Fibroblast of the aortic adventitia (primary cell): ENCODE measurements around the gene PEPD. TPM values are rescaled to one million over a fixed set of nuclear protein-coding genes. Genes with fewer than 3 reads are reported as not detected.

Experiments used
- DNase-seq: peaks from one replicate; pipeline ENCODE4 v3.0.0-alpha.2; 2010; ENCODE audit warnings: low read depth
- H3K4me3 ChIP-seq: 2 replicates; pipeline ENCODE4 v1.5.1; 2011; ENCODE audit warnings: low read depth, mild to moderate bottlenecking, control low read depth, low read length, moderate library complexity
- total RNA-seq: library from RNA; depleted of rRNA; stranded (reverse); fragments of >200 nt; gene quantifications from 2 replicates; pipeline ENCODE4 v1.2.3, GENCODE V29; 2012; ENCODE audit warnings: low replicate concordance
- TF ChIP-seq, protein P1 (sequence below): IDR thresholded peaks from 2 replicates; pipeline ENCODE4 v1.5.1; 2011; ENCODE audit warnings: mild to moderate bottlenecking, low read length, control low read depth, inconsistent platforms; ENCODE audit not compliant: insufficient read depth

PEPD gene
- total RNA-seq, 1 donor: 65.0 TPM

DNA sequence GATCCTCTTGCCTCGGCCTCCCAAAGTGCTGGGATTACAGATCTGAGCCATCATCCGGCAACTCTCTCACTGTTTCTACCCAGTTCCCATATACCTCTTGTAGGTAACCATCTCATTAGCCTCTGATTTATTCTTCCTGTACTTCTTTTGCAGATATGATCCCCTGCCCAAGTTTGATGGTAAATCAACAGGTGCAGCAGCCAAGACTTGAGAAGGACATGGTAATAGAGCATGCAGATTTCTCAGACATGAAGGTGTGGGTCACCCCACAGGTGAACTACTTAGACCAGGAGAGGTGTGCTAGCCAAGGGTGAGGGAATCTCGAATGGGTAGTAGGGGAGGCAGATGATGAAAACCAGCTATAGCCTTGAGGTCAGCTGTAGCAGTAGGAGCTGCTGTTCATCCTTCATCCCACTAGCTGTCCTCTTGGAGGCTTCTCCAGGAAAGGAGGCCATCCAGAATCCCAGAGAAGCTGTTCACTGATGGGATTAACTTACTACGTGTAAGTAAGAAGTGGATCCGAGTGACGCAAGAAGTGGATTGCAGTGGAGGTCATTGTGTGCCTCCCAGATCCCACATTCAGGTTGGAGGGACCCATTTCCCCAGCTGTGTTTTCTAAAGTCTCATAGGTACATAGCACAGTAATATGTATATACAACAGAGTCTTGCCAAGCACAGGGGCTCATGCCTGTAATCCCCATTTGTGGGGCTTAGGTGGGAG, 158.9 kb downstream of the PEPD start:
- no peak for DNase-seq
- no peak overlapping the region for H3K4me3 ChIP-seq
- TF ChIP-seq, protein P1, sequence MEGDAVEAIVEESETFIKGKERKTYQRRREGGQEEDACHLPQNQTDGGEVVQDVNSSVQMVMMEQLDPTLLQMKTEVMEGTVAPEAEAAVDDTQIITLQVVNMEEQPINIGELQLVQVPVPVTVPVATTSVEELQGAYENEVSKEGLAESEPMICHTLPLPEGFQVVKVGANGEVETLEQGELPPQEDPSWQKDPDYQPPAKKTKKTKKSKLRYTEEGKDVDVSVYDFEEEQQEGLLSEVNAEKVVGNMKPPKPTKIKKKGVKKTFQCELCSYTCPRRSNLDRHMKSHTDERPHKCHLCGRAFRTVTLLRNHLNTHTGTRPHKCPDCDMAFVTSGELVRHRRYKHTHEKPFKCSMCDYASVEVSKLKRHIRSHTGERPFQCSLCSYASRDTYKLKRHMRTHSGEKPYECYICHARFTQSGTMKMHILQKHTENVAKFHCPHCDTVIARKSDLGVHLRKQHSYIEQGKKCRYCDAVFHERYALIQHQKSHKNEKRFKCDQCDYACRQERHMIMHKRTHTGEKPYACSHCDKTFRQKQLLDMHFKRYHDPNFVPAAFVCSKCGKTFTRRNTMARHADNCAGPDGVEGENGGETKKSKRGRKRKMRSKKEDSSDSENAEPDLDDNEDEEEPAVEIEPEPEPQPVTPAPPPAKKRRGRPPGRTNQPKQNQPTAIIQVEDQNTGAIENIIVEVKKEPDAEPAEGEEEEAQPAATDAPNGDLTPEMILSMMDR: no peak

DNA sequence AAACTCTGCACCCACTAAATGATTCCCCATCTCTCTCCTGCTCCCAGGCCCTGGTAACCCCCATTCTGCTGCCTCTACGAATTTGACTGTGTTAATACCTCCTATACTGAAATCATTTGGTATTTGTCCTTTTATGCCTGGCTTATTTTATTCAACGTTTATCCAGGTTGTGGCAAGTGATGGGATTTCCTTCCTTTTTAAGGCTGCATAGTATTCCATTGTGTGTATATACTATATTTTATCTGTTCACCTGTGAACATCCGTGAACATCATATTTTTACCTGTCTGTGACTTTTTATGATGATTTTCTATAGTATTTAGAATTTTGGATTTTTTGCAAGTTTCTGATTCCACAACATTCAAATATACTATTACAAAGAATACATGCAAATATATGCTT, 162.0 kb downstream of the PEPD start:
- DNase-seq: no peak
- no peak overlapping the region for H3K4me3 ChIP-seq
- TF ChIP-seq, protein P1: no peak

DNA sequence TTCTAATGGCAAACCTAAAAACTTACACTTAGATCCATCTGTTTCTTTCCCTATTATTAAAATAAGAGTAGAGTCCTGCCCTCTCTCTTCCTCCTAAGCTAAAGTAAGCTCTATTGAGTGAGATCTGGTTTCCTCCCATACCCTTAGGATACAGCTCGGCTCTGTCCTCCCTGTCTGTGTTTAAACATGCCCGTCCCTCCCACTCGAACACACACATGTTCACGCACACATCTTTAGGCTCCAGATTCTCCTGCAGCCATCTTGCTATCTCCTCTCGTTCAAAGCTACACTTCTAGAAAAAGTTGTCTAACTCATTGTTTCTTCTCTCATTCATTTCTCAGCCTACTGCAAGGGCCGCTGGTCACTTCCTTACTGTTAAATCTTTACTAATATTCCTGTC, 163.2 kb downstream of the PEPD start:
- no peak for DNase-seq
- TF ChIP-seq, protein P1: no peak
- no peak overlapping the region for H3K4me3 ChIP-seq

DNA sequence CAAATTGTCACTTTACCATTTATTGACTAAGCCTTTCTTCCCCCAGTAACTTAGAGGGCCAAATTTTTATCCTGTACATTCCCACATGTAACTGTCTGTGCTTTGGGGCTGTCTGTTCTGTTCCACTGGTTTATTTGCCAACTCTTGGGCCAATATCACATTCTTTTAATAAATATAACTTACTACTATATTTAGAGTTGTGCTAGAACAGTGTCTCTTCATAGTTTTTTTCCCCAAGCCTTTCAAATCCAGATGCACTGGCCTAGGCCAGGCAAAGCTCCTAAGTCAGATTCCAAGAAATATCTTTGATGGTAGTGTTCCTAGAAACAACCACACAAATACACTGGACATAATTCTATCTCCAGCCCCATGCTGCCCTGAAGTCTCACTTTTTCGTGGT, 164.0 kb downstream of the PEPD start:
- TF ChIP-seq, protein P1: no peak
- H3K4me3 ChIP-seq: no peak overlapping the region

DNA sequence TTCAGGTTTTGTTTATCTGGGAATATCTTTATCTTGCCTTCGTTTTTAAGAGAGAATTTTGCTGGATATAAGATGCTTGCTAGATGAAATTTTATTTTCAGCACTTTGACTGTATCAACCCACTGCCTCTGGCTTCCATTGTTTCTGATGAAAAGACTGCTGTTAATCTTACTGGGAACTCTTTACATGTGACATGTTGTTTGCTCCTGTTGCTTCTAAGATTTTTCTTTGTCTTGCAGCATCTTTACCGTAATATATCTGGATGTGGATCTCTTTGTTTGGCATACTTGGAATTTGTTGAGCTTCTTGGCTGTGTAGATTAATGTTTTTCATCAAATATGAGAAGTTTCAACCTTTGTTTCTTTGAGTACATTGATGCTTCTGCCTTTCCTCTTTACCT, 166.1 kb downstream of the PEPD start:
- H3K4me3 ChIP-seq: no peak overlapping the region
- no peak for DNase-seq
- TF ChIP-seq, protein P1: no peak

More for the DNA sequence above, 164.0 kb downstream of the PEPD start:
- no peak for DNase-seq

DNA sequence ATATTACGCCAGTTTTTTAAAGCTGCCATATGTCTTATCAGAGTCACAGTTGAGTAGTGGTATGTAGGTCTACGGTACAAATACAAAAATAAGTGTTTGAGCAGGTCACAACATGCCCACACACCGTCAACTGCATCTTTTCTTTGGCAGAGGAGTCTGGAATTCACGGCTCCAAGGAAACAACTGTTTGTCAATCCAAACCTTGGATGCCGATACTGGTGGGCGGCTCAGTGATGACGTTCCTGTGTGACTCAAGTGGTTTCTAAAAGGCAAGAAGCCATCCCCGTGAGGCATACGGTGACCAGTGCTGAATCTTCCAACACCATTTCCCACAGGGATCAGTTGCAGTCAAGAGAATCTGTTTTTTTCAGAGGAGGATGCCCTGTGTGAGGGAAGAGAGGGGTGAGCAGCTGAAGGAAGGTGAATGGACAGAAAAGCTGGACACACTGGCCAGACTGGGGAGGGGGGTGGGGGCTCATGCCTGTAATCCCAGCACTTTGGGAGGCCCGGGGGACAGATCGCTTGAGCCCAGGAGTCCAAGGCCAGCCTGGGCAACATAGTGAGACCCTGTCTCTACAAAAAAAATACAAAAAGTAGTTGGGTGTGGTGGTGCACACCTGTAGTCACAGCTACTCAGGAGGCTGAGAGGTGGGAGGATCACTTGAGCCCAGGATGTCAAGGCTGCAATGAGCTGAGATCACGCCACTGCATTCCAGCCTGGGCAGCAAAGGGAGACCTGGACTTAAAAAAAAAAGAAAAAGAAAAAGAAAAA, 170.9 kb downstream of the PEPD start:
- peak; percentile 82 for DNase-seq
- TF ChIP-seq, protein P1: no peak
- H3K4me3 ChIP-seq: no peak overlapping the region
